WTC11 (cell line): ENCODE measurements around the gene ANKFN1.

Experiments used
- MAX ChIP-seq: sonication (generic); formaldehyde crosslinking; IDR thresholded peaks from 2 replicates; pipeline ENCODE4 v1.8.0; 2022; ENCODE audit warnings: mild to moderate bottlenecking, missing genetic modification reagents
- MLX ChIP-seq: sonication (generic); formaldehyde crosslinking; IDR thresholded peaks from 2 replicates; pipeline ENCODE4 v1.8.1; 2023; ENCODE audit warnings: mild to moderate bottlenecking, missing genetic modification reagents, moderate library complexity
- NFATC4 ChIP-seq: fragments of 250-450 bp; sonication (Bioruptor Pico); IDR thresholded peaks from 2 replicates; pipeline ENCODE4 v1.9.0; 2021; ENCODE audit warnings: mild to moderate bottlenecking

GRCh38 chr17:56119191-56119590, 34.1 kb upstream of the ANKFN1 start:
- TF ChIP-seq MLX (no peak), NFATC4 (CRISPR knock-in tag) (no peak), MAX (CRISPR knock-in tag) (no peak)
